ENCODE measurements around the gene CDH13.

Gene CDH13

DNA sequence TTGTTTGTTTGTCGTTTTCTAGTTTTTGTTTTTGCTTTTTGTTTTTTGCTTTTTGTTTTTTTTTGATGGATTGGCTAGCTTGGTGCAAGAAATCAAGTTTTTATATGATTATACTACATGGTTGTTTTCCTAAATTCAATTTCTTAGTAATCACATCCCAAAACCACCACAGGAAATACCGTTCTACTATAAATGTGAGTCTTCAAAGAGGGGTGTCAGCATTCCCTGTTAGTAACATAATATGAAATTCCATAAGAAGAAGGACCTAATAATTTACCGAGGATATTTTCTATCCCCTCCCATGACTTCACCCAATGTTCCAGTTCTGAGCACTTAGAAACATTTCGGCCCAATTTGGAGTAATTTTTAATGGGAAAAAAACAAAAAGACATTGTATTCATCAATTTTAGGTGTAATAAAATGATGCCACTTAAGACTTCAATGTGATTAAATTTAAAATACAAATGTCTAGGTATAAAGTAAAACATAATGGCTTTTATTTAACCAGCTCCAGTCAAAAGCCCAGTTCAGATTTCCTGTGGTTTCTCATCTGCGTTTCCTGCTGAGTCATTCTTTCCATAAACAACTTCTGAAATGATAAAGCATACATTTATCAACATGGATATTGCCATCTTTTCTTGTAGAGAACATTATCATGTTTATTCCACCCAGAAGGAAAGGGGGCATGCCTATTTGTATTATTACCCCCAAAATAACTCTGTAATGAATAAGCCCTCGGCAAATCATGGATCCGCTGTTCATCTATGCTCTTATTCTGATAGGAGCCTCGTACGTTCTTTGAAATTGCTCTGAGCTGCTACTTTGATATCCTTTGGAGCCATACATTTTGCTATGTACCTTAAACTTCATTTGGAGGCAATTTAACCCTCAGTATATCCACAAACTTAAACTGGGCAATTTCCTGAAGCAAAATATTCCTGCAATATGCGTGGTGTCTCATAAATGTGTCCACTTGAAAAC, 1209.1 kb downstream of the CDH13 start:
- no peak for DNase-seq

DNA sequence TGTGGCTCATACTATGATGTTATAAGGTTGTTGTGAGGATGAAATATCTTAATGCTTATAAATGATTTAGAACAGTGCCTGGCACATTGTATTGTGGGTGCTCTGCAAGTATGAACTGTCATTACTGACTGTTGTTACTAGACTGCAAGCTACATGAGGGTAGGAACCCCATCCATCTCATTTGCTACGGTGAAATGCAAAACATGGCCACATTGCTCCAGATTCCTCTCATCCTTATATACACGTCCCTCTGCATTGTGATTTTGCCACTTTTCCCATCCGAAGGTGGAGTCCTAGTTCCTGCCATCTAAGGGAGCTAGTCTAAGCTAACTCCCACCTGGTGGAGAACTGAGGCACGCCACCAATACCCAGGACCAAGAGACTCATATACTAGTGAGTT, 1210.8 kb downstream of the CDH13 start:
- DNase-seq, result no peak

DNA sequence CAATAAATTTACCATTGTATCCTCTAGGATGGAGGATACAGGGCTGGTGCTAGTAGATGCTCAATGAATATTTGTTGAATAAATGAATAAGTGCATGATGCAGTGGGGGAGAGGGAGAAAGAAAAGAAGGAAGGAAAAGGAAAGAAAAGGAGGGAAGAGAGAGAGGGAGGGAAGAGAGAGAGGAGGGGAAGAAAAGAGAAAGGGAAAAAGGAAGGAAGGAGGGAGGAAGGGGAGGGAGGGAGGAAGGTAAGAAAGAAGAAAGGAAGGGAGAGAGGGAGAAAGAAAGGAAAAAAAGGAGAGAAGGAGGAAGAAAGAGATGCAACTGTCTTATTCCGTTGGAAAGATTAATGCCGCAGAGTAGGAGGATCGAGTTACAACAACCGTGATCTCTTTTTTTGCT, 1211.4 kb downstream of the CDH13 start:
- DNase-seq, result no peak

DNA sequence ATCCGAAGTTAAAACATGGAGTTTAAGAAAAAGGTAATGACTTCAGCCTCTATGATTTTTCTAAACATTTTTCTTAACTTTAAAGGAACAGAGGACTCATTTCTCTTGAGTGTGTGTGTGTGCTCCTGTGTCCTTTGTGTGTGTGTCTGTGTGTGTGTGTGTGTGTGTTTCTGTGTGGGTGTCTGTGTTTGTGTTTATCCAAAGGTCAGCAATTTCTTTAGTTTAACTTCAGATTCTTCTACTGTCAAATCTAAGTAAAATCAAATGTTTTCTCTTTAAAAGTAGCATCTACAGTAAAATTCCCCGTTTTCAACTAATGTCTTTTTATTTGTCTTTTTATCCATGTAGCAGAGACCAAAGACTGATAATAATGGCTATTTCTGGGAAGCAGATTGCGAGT, 1212.8 kb downstream of the CDH13 start:
- DNase-seq, result no peak

DNA sequence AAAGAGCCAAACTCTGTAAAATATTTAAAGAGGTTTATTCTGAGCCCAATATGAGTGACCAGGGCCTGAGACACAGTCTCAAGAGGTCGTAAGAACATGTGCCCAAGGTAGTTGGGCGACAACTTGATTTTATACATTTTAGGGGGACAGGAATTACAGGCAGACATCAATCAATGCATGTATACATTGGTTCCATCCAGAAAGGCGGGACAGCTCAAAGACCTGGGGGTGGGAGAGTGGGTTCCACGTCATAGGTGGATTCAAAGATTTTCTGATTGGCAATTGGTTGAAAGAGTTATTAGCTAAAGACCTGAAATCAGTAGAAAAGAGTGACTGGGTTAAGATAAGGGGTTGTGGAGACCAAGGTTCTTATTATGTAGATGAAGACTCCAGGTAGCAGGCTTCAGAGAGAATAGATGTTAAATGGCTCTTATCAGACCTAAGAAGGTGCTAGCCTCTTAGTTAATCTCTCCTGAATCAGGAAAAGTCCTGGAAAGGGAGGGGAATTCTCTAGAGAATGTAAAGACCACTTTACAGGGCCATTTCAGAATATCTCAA, 1213.4 kb downstream of the CDH13 start:
- DNase-seq, result no peak

DNA sequence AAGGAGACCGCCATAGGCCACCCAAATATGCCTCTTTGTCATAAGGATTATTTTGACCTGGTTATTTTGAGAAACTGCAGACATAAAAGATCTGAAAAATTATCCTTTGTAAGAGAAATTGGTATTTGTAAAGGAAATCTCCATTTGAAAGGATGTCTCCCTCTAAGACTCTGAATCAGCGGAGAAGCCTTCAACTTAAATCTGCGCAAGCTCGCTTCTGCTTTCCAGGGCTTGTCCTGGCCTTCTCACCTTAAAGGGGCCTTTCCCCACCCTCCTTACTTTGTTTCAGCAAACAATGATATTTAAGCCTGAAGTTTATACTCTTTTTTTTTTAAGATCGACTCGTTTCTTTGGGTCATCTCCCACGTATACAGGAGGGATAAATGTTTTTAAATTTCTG, 1215.5 kb downstream of the CDH13 start:
- no peak for DNase-seq

DNA sequence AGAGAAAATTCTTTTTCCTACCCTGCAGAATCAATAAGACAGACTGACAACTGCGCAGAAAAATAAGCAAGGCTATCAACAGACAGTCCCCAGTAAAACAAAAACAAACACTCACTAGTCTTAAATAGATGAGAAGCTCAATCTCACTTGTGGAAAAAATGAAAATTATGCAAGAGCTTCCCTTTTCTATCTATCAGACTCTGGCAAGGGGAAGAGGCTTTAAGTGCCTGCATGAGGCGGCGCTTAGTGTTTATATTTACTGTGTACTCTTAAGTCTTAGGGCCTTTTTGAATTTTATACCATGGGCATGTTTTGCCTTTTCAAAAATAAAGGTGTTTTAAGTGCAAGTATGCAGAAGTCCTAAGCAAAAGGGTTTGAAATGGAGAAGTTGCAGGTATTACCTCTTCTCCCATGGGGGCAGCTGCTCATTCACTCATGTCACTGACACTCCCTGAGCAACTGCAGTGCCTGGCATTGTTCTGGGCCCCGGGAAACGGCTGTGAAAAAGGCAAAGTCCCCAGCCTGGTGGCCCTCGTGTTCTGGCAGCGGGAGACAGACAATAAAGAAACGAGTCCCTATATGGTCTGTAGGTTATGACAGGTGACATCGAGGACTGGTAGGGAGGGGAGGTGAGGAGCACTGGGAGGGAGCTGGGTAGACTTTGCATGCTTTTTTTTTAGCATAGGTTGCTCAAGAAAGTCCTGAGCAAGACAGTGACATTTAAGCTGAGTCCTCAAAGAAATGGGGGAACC, 1216.2 kb downstream of the CDH13 start:
- no peak for DNase-seq

DNA sequence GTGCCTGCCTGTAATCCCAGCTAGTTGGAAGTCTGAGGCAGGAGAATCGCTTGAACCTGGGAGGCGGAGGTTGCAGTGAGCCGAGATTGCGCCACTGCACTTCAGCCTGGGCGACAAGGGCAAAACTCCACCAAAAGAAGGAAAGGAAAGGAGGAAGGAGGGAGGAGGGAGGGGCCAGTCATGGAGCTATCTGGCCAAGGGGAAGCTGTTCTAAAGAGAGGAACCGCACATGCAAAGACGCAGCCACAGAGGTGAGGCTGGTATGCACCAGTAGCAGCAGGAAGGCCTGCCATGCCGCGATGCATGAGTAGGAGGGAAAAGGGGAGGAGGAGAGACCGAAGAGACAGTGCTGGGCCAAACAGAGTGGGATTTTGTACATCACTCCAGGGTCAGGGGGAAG, 1216.9 kb downstream of the CDH13 start:
- DNase-seq, result no peak

DNA sequence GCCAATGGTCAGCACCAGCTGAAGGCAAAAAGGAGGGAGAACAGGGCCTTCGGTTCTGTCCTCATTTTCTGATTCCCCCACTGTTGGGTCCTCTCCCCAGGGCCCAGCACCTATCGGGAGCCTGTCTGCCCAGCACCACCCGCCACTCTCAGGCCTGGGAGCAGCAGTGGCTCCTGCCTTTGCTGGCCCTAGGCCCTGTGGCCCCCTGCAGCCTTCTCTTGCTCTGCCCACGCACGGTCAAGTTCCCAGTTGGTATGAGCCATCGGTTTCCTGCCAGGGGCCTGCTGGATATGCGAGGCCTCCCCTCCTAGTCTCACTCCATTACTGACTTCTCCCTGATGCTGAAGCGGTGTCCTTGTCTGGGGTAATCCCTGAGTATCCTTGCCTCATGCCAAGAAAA, 1218.5 kb downstream of the CDH13 start:
- DNase-seq, result no peak

DNA sequence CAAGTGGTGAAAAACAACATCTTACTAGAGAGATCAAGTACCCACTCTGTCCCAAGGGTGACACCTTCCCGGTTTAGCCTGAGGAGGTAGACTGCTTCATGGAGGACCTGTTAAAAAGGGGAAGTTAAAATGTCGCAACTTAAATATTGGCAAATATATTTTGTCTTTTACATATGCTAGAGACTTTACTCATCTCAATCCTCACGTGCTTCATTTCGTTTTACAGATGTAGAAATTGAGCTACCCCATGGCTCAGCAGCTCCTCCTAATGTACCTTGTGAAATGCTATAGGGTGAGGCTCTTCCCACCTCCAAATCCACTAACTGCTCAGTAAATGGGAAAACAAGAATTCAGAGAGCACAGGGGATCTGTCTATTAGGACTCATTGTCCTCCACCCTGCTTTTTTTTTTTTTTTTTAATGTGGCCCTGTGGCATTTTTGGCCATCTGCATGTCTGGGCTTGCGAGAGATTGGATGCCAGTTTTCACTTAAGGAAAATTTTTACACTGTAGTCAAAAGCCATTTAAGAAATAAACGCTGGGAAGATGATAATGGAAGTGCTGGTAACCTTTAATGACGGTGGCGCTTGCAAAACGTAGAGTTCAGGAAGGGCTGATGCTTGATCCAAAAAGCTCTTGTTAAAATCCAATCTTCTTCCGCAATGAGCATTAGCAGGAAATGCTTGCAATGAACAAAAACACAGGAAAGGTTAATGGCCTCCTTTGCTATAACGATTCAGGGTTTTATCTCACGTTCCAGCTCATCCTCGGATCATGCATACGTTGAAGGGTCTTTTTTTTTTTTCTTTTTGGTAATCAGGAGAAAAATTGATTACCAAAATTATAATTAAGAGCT, 1220.8 kb downstream of the CDH13 start:
- DNase-seq, result peak; percentile 15

DNA sequence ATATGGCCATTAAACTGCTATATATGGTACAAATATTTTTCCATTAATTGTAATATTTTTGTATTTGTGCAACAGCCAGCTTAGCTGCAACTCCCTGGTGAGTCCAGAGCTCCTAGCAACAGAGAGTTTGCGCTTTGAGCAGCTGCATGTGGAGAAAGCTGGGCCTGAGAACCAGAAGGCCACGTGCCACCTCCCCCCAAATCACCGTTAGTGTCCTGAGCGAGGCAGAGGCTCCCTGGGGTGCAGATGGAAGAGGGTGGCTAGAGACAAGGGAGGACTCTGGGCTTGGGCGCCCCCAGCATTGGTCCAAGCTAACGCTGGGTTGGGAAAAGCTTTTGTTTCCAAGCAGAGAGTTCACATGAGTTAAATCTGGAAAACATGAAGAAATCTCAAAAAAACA, 1222.7 kb downstream of the CDH13 start:
- DNase-seq, result no peak
